ENCODE data around the gene DACT1. TPM values are rescaled to one million over a fixed set of nuclear protein-coding genes. Genes with fewer than 3 reads are reported as not detected.

The DACT1 gene, protein sequence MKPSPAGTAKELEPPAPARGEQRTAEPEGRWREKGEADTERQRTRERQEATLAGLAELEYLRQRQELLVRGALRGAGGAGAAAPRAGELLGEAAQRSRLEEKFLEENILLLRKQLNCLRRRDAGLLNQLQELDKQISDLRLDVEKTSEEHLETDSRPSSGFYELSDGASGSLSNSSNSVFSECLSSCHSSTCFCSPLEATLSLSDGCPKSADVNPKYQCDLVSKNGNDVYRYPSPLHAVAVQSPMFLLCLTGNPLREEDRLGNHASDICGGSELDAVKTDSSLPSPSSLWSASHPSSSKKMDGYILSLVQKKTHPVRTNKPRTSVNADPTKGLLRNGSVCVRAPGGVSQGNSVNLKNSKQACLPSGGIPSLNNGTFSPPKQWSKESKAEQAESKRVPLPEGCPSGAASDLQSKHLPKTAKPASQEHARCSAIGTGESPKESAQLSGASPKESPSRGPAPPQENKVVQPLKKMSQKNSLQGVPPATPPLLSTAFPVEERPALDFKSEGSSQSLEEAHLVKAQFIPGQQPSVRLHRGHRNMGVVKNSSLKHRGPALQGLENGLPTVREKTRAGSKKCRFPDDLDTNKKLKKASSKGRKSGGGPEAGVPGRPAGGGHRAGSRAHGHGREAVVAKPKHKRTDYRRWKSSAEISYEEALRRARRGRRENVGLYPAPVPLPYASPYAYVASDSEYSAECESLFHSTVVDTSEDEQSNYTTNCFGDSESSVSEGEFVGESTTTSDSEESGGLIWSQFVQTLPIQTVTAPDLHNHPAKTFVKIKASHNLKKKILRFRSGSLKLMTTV
- total RNA-seq, result 4.8 and 26.0 TPM in 2 replicates

DNA sequence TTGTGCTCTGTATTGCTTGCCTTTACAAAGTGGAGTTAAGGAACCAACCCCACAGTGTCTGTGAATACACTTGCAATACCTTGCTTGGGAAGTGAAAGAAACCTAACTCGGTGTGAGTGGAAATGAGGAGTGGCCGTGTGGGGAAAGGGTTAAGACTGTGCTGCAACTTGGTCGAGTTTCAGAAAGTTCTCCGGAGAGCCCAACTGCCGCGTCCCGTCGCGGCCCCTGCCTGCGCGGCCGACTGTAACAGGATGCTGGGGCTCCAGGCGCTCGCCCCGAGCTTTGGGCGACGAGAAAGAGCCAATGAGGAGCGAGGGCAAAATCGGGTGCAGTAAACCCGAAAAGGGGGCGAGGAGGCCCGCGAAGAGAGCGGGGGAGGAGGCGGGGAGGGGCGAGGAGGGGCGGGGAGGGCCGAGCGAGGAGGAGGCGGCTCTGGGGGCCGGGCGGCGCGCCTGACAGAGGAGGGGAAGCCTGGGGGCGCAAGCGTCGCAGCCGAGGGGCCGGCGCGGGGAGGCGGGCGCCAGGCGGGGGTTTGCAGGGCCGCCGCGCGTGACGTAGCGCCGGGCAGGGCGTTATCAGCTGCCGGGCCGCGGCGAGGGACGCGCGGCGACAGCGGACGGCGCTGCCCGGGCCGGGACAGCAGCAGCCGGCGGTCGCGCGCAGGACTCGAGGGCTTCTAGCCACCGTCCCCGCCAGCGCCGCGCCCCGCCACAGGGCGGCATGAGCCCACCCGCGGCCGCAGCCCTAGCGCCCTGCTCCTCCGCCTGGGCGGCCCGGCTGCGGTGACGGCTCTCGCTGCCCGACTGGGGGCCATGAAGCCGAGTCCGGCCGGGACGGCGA lies at the start of gene DACT1:
Gene DACT1 (plus strand): TSS at position 572 of the 840 bp plus-strand sequence. CDS start 241 bp downstream, at position 813.

Other genes starting within 250 kb of the DACT1 start
- not detected in 2 replicates for gene TOMM20L, start 242.0 kb upstream of the DACT1 start, total RNA-seq
- gene TIMM9, start 210.4 kb upstream of the DACT1 start, total RNA-seq, result 60.8 and 84.8 TPM in 2 replicates
- 9.2 and 11.1 TPM in 2 replicates for gene KIAA0586, start 210.2 kb upstream of the DACT1 start, total RNA-seq

All from pericardium fibroblast (primary cell).